ENCODE data around the gene ZSCAN23.

- TF ChIP-seq, protein P1, sequence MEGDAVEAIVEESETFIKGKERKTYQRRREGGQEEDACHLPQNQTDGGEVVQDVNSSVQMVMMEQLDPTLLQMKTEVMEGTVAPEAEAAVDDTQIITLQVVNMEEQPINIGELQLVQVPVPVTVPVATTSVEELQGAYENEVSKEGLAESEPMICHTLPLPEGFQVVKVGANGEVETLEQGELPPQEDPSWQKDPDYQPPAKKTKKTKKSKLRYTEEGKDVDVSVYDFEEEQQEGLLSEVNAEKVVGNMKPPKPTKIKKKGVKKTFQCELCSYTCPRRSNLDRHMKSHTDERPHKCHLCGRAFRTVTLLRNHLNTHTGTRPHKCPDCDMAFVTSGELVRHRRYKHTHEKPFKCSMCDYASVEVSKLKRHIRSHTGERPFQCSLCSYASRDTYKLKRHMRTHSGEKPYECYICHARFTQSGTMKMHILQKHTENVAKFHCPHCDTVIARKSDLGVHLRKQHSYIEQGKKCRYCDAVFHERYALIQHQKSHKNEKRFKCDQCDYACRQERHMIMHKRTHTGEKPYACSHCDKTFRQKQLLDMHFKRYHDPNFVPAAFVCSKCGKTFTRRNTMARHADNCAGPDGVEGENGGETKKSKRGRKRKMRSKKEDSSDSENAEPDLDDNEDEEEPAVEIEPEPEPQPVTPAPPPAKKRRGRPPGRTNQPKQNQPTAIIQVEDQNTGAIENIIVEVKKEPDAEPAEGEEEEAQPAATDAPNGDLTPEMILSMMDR (IDR thresholded peaks at IDR 0.05): no peak
- no peak for TF ChIP-seq POLR2A (IDR thresholded peaks at IDR 0.05)
- no peak for TF ChIP-seq POLR2AphosphoS5 (IDR thresholded peaks at IDR 0.05)
- no peak for TF ChIP-seq EP300 (IDR thresholded peaks at IDR 0.05)
Observed at GRCh38 chr6:28446818-28447511, 3.7 kb upstream of the ZSCAN23 start.
